Sigmoid colon (tissue), 4 donors: Measurements from ENCODE around the gene FHDC1.

Experiments
- POLR2A ChIP-seq, 2 donors: fragments of 450-650 bp; IDR thresholded peaks; one replicate each; pipeline ENCODE4 v1.6.1; 2016; ENCODE audit warnings: antibody characterized with exemption in 2 of 2, mild to moderate bottlenecking in 2 of 2, moderate library complexity in 2 of 2
- POLR2AphosphoS5 ChIP-seq, 4 donors: sonication (generic); formaldehyde crosslinking; IDR thresholded peaks; one replicate each; pipeline ENCODE4 v1.6.1; 2017; ENCODE audit warnings: antibody characterized with exemption in 4 of 4

GRCh38 chr4:152997288-152997687 lies 61.2 kb downstream of the FHDC1 start:
- TF ChIP-seq POLR2AphosphoS5 (IDR thresholded peaks at IDR 0.05): no peak
- no peak for TF ChIP-seq POLR2A (IDR thresholded peaks at IDR 0.05)
